CD4-positive, alpha-beta T cell (primary cell): ENCODE measurements around the gene AP4M1. TPM values are rescaled to one million over a fixed set of nuclear protein-coding genes. Genes with fewer than 3 reads are reported as not detected.
"Not testable (repeated sequence)": the region's sequence is repeated elsewhere in the genome, so short reads cannot be mapped to it uniquely, and the experiment has no call there.

Experiments used
- ATAC-seq: fragments of 200-7000 bp; cut with Tn5 transposase; one replicate; pipeline ENCODE4 v1.10.0; 2022; ENCODE audit warnings: mild to moderate bottlenecking; ENCODE audit not compliant: poor library complexity
- CTCF ChIA-PET: fragments of 350-600 bp; sonication (Branson Sonifier 250); formaldehyde crosslinking; loops from one replicate; lab custom pipeline; 2021; ENCODE audit warnings: antibody characterized with exemption, inconsistent platforms; lab: Charles Lee
- POLR2A ChIA-PET: fragments of 350-600 bp; sonication (Branson Sonifier 250); formaldehyde crosslinking; loops from one replicate; lab custom pipeline; 2021; ENCODE audit warnings: antibody characterized with exemption, inconsistent platforms; lab: Charles Lee
- DNase-seq, 14 experiments: peaks; one replicate each; pipeline ENCODE4 v3.0.0-alpha.2; 2013 to 2020; ENCODE audit warnings: mixed read lengths in 2 of 14
- H3K27ac ChIP-seq, 2 donors: one replicate each; pipeline versions ENCODE4 v1.5.1 to v1.7.0; 2013; ENCODE audit warnings: low read length in 2 of 2, low read depth in 1 of 2, mild to moderate bottlenecking in 1 of 2
- H3K27me3 ChIP-seq, 2 experiments: 1 replicate in 1 of 2; 2 replicates in 1 of 2; pipeline versions ENCODE4 v1.6.1 to v1.7.0; 2013; ENCODE audit warnings: low read length in 2 of 2, control low read depth in 1 of 2, mild to moderate bottlenecking in 1 of 2, moderate library complexity in 1 of 2; ENCODE audit not compliant: insufficient read depth in 2 of 2, control insufficient read depth in 1 of 2
- H3K36me3 ChIP-seq: one replicate; pipeline ENCODE4 v1.6.1; 2013; ENCODE audit warnings: low read length, control low read depth; ENCODE audit not compliant: insufficient read depth
- H3K4me1 ChIP-seq: one replicate; pipeline ENCODE4 v1.6.1; 2013; ENCODE audit warnings: low read length, control low read depth; ENCODE audit not compliant: insufficient read depth
- H3K4me3 ChIP-seq: one replicate; pipeline ENCODE4 v1.5.1; 2013; ENCODE audit warnings: mild to moderate bottlenecking, low read length, moderate library complexity
- H3K9me3 ChIP-seq, 2 experiments: 1 replicate in 1 of 2; 2 replicates in 1 of 2; pipeline versions ENCODE4 v1.6.1 to v1.7.0; 2013; ENCODE audit warnings: low read length in 2 of 2, mild to moderate bottlenecking in 2 of 2, control low read depth in 1 of 2, moderate library complexity in 1 of 2; ENCODE audit not compliant: control insufficient read depth in 1 of 2, insufficient read depth in 1 of 2
- H3K27ac Mint-ChIP-seq: one replicate; pipeline ENCODE4 v1.8.0; 2020; ENCODE audit warnings: mixed read lengths
- H3K27me3 Mint-ChIP-seq: one replicate; pipeline ENCODE4 v1.8.0; 2021; ENCODE audit warnings: mixed read lengths
- H3K36me3 Mint-ChIP-seq: one replicate; pipeline ENCODE4 v1.8.0; 2021; ENCODE audit warnings: low read depth, mixed read lengths
- H3K4me1 Mint-ChIP-seq: one replicate; pipeline ENCODE4 v1.8.0; 2021; ENCODE audit warnings: low read depth, mixed read lengths
- H3K4me3 Mint-ChIP-seq: one replicate; pipeline ENCODE4 v1.8.0; 2020; ENCODE audit warnings: mild to moderate bottlenecking, mixed read lengths
- H3K9me3 Mint-ChIP-seq: one replicate; pipeline ENCODE4 v1.8.0; 2020; ENCODE audit warnings: mixed read lengths
- CTCF ChIP-seq: fragments of 200-600 bp; IDR thresholded peaks from one replicate; pipeline ENCODE4 v1.8.0; 2022; ENCODE audit warnings: antibody characterized with exemption, mild to moderate bottlenecking
- intact Hi-C, 2 experiments: fragments of 100-400 bp; cut with DNase I in 1 of 2; cut with micrococcal nuclease in 1 of 2; formaldehyde crosslinking; loops; one replicate each; pipeline versions ENCODE4 v1.15.1 to v1.9.0; 2023 to 2025; cut with DNase I, micrococcal nuclease
- total RNA-seq, 174 experiments: library from RNA in 2 of 174; stranded (reverse) in 2 of 174; gene quantifications; one replicate each; pipeline ENCODE4 v1.2.3 and lab custom pipeline; 2021 to 2026

The AP4M1 gene
- total RNA-seq, 2 experiments from 2014 or later: 2.8 to 4.0 TPM

GRCh38 chr7:100126931-100127865 lies 25.8 kb downstream of the AP4M1 start, which contains the start of gene MBLAC1:
Gene MBLAC1 (plus strand): TSS chr7:100126967. CDS start chr7:100127396, 429 bp downstream.
- H3K27ac ChIP-seq: peak within 1 kb of the TSS; percentile 96 to 99
- Mint-ChIP-seq H3K9me3 (no peaks in the 10 kb centered on the region), H3K27ac (peak within 1 kb of the TSS; percentile 100), H3K4me1 (peaks cover 31% of the 10 kb centered on the region), H3K36me3 (peaks cover 28% of the 10 kb centered on the region), H3K27me3 (no peaks in the 10 kb centered on the region), H3K4me3 (peak within 1 kb of the TSS; percentile 100)
- ChIA-PET CTCF (interaction anchor here (1.1 to 1.3 kb wide), 2 partner anchors 26 to 50 kb away, joined by 3 to 5 read pairs; partner anchors contain the start of genes AP4M1, GPC2, MCM7 and STAG3), POLR2A (interaction anchor here (0.6 to 3.3 kb wide), 27 partner anchors 11 to 547 kb away, joined by 3 to 58 read pairs (median 4); partner anchors contain the start of genes AP4M1, COPS6, LAMTOR4 and MCM7)
- intact Hi-C loops: loop anchor here (1.0 to 2.0 kb wide), 3 partner anchors 8 to 46 kb away; partner anchors contain the start of genes AP4M1 (in 2 of the 2), CNPY4 (in 2 of the 2), MCM7 (in 2 of the 2) and TAF6 (in 2 of the 2)
- peaks cover 39% of the 10 kb centered on the region for H3K4me1 ChIP-seq
- no peaks in the 10 kb centered on the region for H3K27me3 ChIP-seq
- peak within 1 kb of the TSS; percentile 96 for H3K4me3 ChIP-seq
- H3K9me3 ChIP-seq: no peaks in the 10 kb centered on the region
- peak; percentile 80 for ATAC-seq
- DNase-seq: peak; percentile 87 to 97 (median 91)
- peaks cover 20% of the 10 kb centered on the region for H3K36me3 ChIP-seq
- TF ChIP-seq CTCF: no peak

- H3K36me3 ChIP-seq: peaks cover 13% of the 10 kb centered on the region
- H3K4me3 Mint-ChIP-seq: peak overlapping the region; percentile 87
- H3K27ac Mint-ChIP-seq: peak overlapping the region; percentile 80
- no peaks in the 10 kb centered on the region for H3K27me3 ChIP-seq
- H3K9me3 ChIP-seq: no peaks in the 10 kb centered on the region
- peak overlapping the region in 1 of 2 donors; percentile 96 for H3K27ac ChIP-seq
- ChIA-PET CTCF (interaction anchor here (0.7 kb wide), 1 partner anchor 28 kb away, joined by 3 read pairs; no protein-coding TSS in a partner anchor), POLR2A (interaction anchor here (1.0 to 3.7 kb wide), 5 partner anchors 8 to 134 kb away, joined by 3 to 29 read pairs (median 11); partner anchors contain the start of genes AP4M1, CNPY4, LAMTOR4 and MCM7)
- H3K4me3 ChIP-seq: peak overlapping the region; percentile 96
- peak in 10 of 14 experiments; percentile 5 to 53 (median 23) for DNase-seq
- peaks cover 24% of the 10 kb centered on the region for H3K36me3 Mint-ChIP-seq
- H3K4me1 Mint-ChIP-seq: peaks cover 36% of the 10 kb centered on the region
- no peaks in the 10 kb centered on the region for H3K9me3 Mint-ChIP-seq
- intact Hi-C loops: loop anchor here (1.0 to 2.0 kb wide), 3 partner anchors 9 to 47 kb away; partner anchors contain the start of genes AP4M1 (in 2 of the 2), CNPY4 (in 2 of the 2), MCM7 (in 2 of the 2) and TAF6 (in 2 of the 2)
- peaks cover 44% of the 10 kb centered on the region for H3K4me1 ChIP-seq
- TF ChIP-seq CTCF: no peak
- no peaks in the 10 kb centered on the region for H3K27me3 Mint-ChIP-seq
- no peak for ATAC-seq
Measured at GRCh38 chr7:100127866-100128636, 26.6 kb downstream of the AP4M1 start.

GRCh38 chr7:100128637-100128963 lies 27.2 kb downstream of the AP4M1 start:
- H3K36me3 ChIP-seq: peaks cover 13% of the 10 kb centered on the region
- peaks cover 36% of the 10 kb centered on the region for H3K4me1 Mint-ChIP-seq
- H3K9me3 ChIP-seq: no peaks in the 10 kb centered on the region
- no peaks in the 10 kb centered on the region for H3K9me3 Mint-ChIP-seq
- peak overlapping the region; percentile 87 for H3K4me3 Mint-ChIP-seq
- DNase-seq (no peak), ATAC-seq (no peak)
- ChIA-PET CTCF (interaction anchor here (0.7 to 1.2 kb wide), 2 partner anchors 27 to 53 kb away, joined by 3 read pairs; no protein-coding TSS in a partner anchor), POLR2A (interaction anchor here (1.0 to 3.7 kb wide), 6 partner anchors 8 to 135 kb away, joined by 3 to 29 read pairs (median 8); partner anchors contain the start of genes AP4M1, CNPY4, LAMTOR4 and MCM7)
- peaks cover 44% of the 10 kb centered on the region for H3K4me1 ChIP-seq
- H3K36me3 Mint-ChIP-seq: peaks cover 21% of the 10 kb centered on the region
- peak overlapping the region; percentile 80 for H3K27ac Mint-ChIP-seq
- H3K4me3 ChIP-seq: no peak overlapping the region
- no peak overlapping the region for H3K27ac ChIP-seq
- H3K27me3 ChIP-seq: no peaks in the 10 kb centered on the region
- intact Hi-C loops: no loop called here
- no peak for TF ChIP-seq CTCF
- no peaks in the 10 kb centered on the region for H3K27me3 Mint-ChIP-seq

- H3K27me3 ChIP-seq, H3K4me3 Mint-ChIP-seq, DNase-seq, H3K27ac Mint-ChIP-seq, ATAC-seq, H3K27ac ChIP-seq, H3K27me3 Mint-ChIP-seq, H3K4me3 ChIP-seq, H3K9me3 ChIP-seq, H3K36me3 ChIP-seq, H3K9me3 Mint-ChIP-seq: not testable (repeated sequence)
- peaks cover 11% of the 10 kb centered on the region for H3K36me3 Mint-ChIP-seq
- ChIA-PET POLR2A (interaction anchor here (0.6 to 3.7 kb wide), 9 partner anchors 8 to 298 kb away, joined by 3 to 29 read pairs (median 6); partner anchors contain the start of genes CNPY4, LAMTOR4 and ZCWPW1), CTCF (interaction anchor here (0.6 to 2.3 kb wide), 11 partner anchors 8 to 135 kb away, joined by 3 to 14 read pairs (median 5); partner anchors contain the start of genes AP4M1, GAL3ST4 and LAMTOR4)
- H3K4me1 ChIP-seq: peaks cover 37% of the 10 kb centered on the region
- intact Hi-C loops: loop anchor here (2.0 to 5.0 kb wide), 3 partner anchors 135 to 217 kb away; partner anchors contain the start of gene AZGP1 (in 1 of the 2)
- peaks cover 25% of the 10 kb centered on the region for H3K4me1 Mint-ChIP-seq
Measured at GRCh38 chr7:100130220-100130607, 28.8 kb downstream of the AP4M1 start.
